HEK293T (cell line): Measurements from ENCODE around the gene FBXW8.

Source experiments
- FOXA1 ChIP-seq: fragments of 450-650 bp; IDR thresholded peaks from 2 replicates; pipeline ENCODE4 v1.6.1; 2016; ENCODE audit warnings: mild to moderate bottlenecking
- FOXM1 ChIP-seq: fragments of 450-650 bp; IDR thresholded peaks from 2 replicates; pipeline ENCODE4 v1.6.1; 2017; ENCODE audit warnings: mild to moderate bottlenecking, borderline replicate concordance
- L3MBTL2 ChIP-seq: fragments of 450-650 bp; conservative IDR thresholded peaks from 2 replicates; pipeline ENCODE4 v1.6.1; 2016; ENCODE audit warnings: mild to moderate bottlenecking
- TF ChIP-seq, protein P1 (sequence below): fragments of 450-650 bp; IDR thresholded peaks from 2 replicates; pipeline ENCODE4 v1.6.1; 2016

DNA sequence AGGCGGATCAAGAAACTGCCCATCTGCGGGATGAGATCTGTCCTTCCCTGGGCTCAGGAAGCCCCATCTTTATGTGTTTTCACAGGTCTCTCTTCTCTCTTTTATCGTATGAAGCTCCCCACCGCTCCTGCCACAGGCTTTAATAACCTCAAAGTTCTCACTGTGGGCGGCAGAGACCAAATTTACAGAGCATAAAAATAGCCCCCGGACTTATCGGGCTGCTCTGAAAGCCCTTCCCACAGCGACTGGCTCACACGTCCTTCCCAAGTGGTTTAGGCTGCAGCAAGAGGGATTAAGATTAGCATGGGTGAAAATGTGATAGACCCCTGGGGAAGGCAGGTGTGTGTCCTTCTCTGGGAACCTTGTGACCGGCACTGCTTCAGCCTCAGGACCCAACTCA lies 140.6 kb downstream of the FBXW8 start:
- TF ChIP-seq FOXM1 (no peak), L3MBTL2 (no peak), FOXA1 (no peak)
- TF ChIP-seq, protein P1, sequence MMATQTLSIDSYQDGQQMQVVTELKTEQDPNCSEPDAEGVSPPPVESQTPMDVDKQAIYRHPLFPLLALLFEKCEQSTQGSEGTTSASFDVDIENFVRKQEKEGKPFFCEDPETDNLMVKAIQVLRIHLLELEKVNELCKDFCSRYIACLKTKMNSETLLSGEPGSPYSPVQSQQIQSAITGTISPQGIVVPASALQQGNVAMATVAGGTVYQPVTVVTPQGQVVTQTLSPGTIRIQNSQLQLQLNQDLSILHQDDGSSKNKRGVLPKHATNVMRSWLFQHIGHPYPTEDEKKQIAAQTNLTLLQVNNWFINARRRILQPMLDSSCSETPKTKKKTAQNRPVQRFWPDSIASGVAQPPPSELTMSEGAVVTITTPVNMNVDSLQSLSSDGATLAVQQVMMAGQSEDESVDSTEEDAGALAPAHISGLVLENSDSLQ, result no peak
